Naive thymus-derived CD8-positive, alpha-beta T cell (primary cell): Measurements from ENCODE around the gene SLC5A6. TPM values are rescaled to one million over a fixed set of nuclear protein-coding genes. Genes with fewer than 3 reads are reported as not detected.
"Not testable (repeated sequence)": the region's sequence is repeated elsewhere in the genome, so short reads cannot be mapped to it uniquely, and the experiment has no call there.

Experiments
- ATAC-seq, 2 donors: fragments of 150-1000 bp; cut with Tn5 transposase in 1 of 2; sonication (Bioruptor Pico), chemical (Tn5 transposase) in 1 of 2; 1 replicate in 1 of 2; 2 replicates in 1 of 2; pipeline ENCODE4 v1.10.0; 2021; ENCODE audit warnings: mild to moderate bottlenecking in 2 of 2, moderate library complexity in 2 of 2
- POLR2A ChIA-PET: fragments of 350-600 bp; sonication (Branson Sonifier 250); formaldehyde crosslinking; loops from one replicate; lab custom pipeline; 2021; ENCODE audit warnings: antibody characterized with exemption; lab: Charles Lee
- DNase-seq, 10 donors: peaks; one replicate each; pipeline versions ENCODE4 v3.0.0 to v3.0.0-alpha.2; 2020 to 2022
- H3K27ac Mint-ChIP-seq, 10 donors: one replicate each; pipeline ENCODE4 v1.8.0; 2020 to 2022; ENCODE audit warnings: mild to moderate bottlenecking in 10 of 10, mixed read lengths in 10 of 10, moderate library complexity in 4 of 10, inconsistent platforms in 1 of 10
- H3K27me3 Mint-ChIP-seq, 5 donors: one replicate each; pipeline ENCODE4 v1.8.0; 2021 to 2022; ENCODE audit warnings: mixed read lengths in 5 of 5
- H3K36me3 Mint-ChIP-seq, 3 donors: one replicate each; pipeline ENCODE4 v1.8.0; 2020 to 2022; ENCODE audit warnings: mixed read lengths in 3 of 3, mild to moderate bottlenecking in 2 of 3, inconsistent platforms in 1 of 3
- H3K4me1 Mint-ChIP-seq, 4 donors: one replicate each; pipeline ENCODE4 v1.8.0; 2021 to 2022; ENCODE audit warnings: mixed read lengths in 4 of 4
- H3K4me3 Mint-ChIP-seq, 10 donors: one replicate each; pipeline ENCODE4 v1.8.0; 2020 to 2022; ENCODE audit warnings: mild to moderate bottlenecking in 10 of 10, mixed read lengths in 10 of 10, moderate library complexity in 6 of 10, inconsistent platforms in 1 of 10
- H3K9me3 Mint-ChIP-seq, 9 donors: one replicate each; pipeline ENCODE4 v1.8.0; 2020 to 2022; ENCODE audit warnings: mixed read lengths in 9 of 9, mild to moderate bottlenecking in 3 of 9, inconsistent platforms in 1 of 9, moderate library complexity in 1 of 9
- polyA plus RNA-seq, 3 donors: library from polyadenylated mRNA; unstranded; fragments of 300-500 nt; fragmentation: Illumina TruSeq; gene quantifications; one replicate each; pipeline ENCODE4 v1.2.3, GENCODE V29; 2021
- total RNA-seq, 8 experiments: library from RNA in 2 of 8; stranded (reverse) in 2 of 8; gene quantifications; one replicate each; pipeline ENCODE4 v1.2.3 and lab custom pipeline; 2021 to 2026

SLC5A6 gene
- total and polyA plus RNA-seq, 5 experiments from 2014 or later, result 14.3 to 39.5 (median 17.8) TPM

- POLR2A ChIA-PET, result no interaction called here
- no peak overlapping the region for H3K4me3 Mint-ChIP-seq
- H3K36me3 Mint-ChIP-seq, result no peaks in the 10 kb centered on the region
- no peak overlapping the region for H3K27ac Mint-ChIP-seq
- H3K27me3 Mint-ChIP-seq, result peaks cover 15 to 46% (median 26%) of the 10 kb centered on the region in 5 donors
- DNase-seq (no peak), ATAC-seq (no peak)
- H3K4me1 Mint-ChIP-seq, result no peaks in the 10 kb centered on the region
- H3K9me3 Mint-ChIP-seq, result no peaks in the 10 kb centered on the region
These were observed 32.6 kb downstream of the SLC5A6 start for GRCh38 chr2:27179344-27180000.

- Mint-ChIP-seq H3K27ac (no peak overlapping the region), H3K36me3 (no peaks in the 10 kb centered on the region), H3K4me1 (no peaks in the 10 kb centered on the region), H3K9me3 (no peaks in the 10 kb centered on the region), H3K4me3 (no peak overlapping the region), H3K27me3 (peaks cover 15 to 42% (median 26%) of the 10 kb centered on the region in 5 donors)
- ATAC-seq (no peak), DNase-seq (no peak)
- POLR2A ChIA-PET, result no interaction called here
These were observed 33.6 kb downstream of the SLC5A6 start for GRCh38 chr2:27178469-27178868.

- POLR2A ChIA-PET, result no interaction called here
- no peaks in the 10 kb centered on the region for H3K36me3 Mint-ChIP-seq
- H3K27me3 Mint-ChIP-seq, result peaks cover 15 to 42% (median 25%) of the 10 kb centered on the region in 5 donors
- no peak overlapping the region for H3K27ac Mint-ChIP-seq
- ATAC-seq, result no peak
- no peak overlapping the region for H3K4me3 Mint-ChIP-seq
- H3K9me3 Mint-ChIP-seq, result no peaks in the 10 kb centered on the region
- no peak for DNase-seq
- no peaks in the 10 kb centered on the region for H3K4me1 Mint-ChIP-seq
These were observed 34.4 kb downstream of the SLC5A6 start for GRCh38 chr2:27177441-27178351.

- POLR2A ChIA-PET, H3K36me3 Mint-ChIP-seq, DNase-seq: not testable (repeated sequence)
These were observed 36.3 kb downstream of the SLC5A6 start for GRCh38 chr2:27175781-27176180.

GRCh38 chr2:27175330-27175729 is 36.7 kb downstream of the SLC5A6 start:
- H3K4me3 Mint-ChIP-seq, result no peak overlapping the region
- DNase-seq (no peak), ATAC-seq (no peak)
- H3K9me3 Mint-ChIP-seq, result no peaks in the 10 kb centered on the region
- H3K27ac Mint-ChIP-seq, result no peak overlapping the region
- POLR2A ChIA-PET, result no interaction called here
- H3K4me1 Mint-ChIP-seq, result peaks cover 0 to 4% (median 1%) of the 10 kb centered on the region in 4 donors
- H3K27me3 Mint-ChIP-seq, result peaks cover 1 to 29% (median 13%) of the 10 kb centered on the region in 5 donors
- H3K36me3 Mint-ChIP-seq, result no peaks in the 10 kb centered on the region

More at GRCh38 chr2:27175781-27176180, 36.3 kb downstream of the SLC5A6 start:
- H3K27me3 Mint-ChIP-seq, result peaks cover 6 to 30% (median 13%) of the 10 kb centered on the region in 5 donors
- not testable (repeated sequence) for H3K4me1 Mint-ChIP-seq, H3K27ac Mint-ChIP-seq, H3K9me3 Mint-ChIP-seq, H3K4me3 Mint-ChIP-seq, ATAC-seq

- H3K27me3 Mint-ChIP-seq, result peaks cover 0 to 25% (median 9%) of the 10 kb centered on the region in 5 donors
- POLR2A ChIA-PET, result no interaction called here
- no peak for DNase-seq
- ATAC-seq, result no peak
- no peaks in the 10 kb centered on the region for H3K36me3 Mint-ChIP-seq
- H3K27ac Mint-ChIP-seq, result no peak overlapping the region
- H3K9me3 Mint-ChIP-seq, result no peaks in the 10 kb centered on the region
- H3K4me1 Mint-ChIP-seq, result peaks cover 0 to 8% (median 4%) of the 10 kb centered on the region in 4 donors
- no peak overlapping the region for H3K4me3 Mint-ChIP-seq
These were observed 37.4 kb downstream of the SLC5A6 start for GRCh38 chr2:27174638-27175037.

GRCh38 chr2:27171351-27171848 is 40.7 kb downstream of the SLC5A6 start:
- H3K9me3 Mint-ChIP-seq, result no peaks in the 10 kb centered on the region
- no peak for DNase-seq
- POLR2A ChIA-PET, result no interaction called here

GRCh38 chr2:27170581-27171337 is 41.3 kb downstream of the SLC5A6 start:
- no peak overlapping the region for H3K27ac Mint-ChIP-seq
- no peaks in the 10 kb centered on the region for H3K36me3 Mint-ChIP-seq
- no peaks in the 10 kb centered on the region for H3K9me3 Mint-ChIP-seq
- no peak for DNase-seq
- ATAC-seq, result no peak
- H3K27me3 Mint-ChIP-seq, result peaks cover 0 to 7% (median 1%) of the 10 kb centered on the region in 5 donors
- peak overlapping the region in 4 of 10 donors; percentile 15 to 67 (median 43) for H3K4me3 Mint-ChIP-seq
- peaks cover 0 to 15% (median 5%) of the 10 kb centered on the region in 4 donors for H3K4me1 Mint-ChIP-seq
- POLR2A ChIA-PET, result no interaction called here

More at GRCh38 chr2:27171351-27171848, 40.7 kb downstream of the SLC5A6 start:
- Mint-ChIP-seq H3K4me1 (peaks cover 0 to 15% (median 5%) of the 10 kb centered on the region in 4 donors), H3K27me3 (peaks cover 0 to 12% (median 1%) of the 10 kb centered on the region in 5 donors), H3K4me3 (no peak overlapping the region), H3K36me3 (no peaks in the 10 kb centered on the region), H3K27ac (no peak overlapping the region)
- ATAC-seq, result no peak

GRCh38 chr2:27164960-27165763 is 46.9 kb downstream of the SLC5A6 start:
- Mint-ChIP-seq H3K9me3 (no peaks in the 10 kb centered on the region), H3K27me3 (peaks cover 0 to 7% (median 0%) of the 10 kb centered on the region in 5 donors), H3K36me3 (no peaks in the 10 kb centered on the region), H3K27ac (peak overlapping the region in 1 of 10 donors; percentile 44), H3K4me1 (peaks cover 0 to 15% (median 7%) of the 10 kb centered on the region in 4 donors), H3K4me3 (no peak overlapping the region)
- POLR2A ChIA-PET, result no interaction called here
- DNase-seq (no peak), ATAC-seq (no peak)

- H3K27ac Mint-ChIP-seq, result peak overlapping the region in 1 of 10 donors; percentile 0
- no peaks in the 10 kb centered on the region for H3K9me3 Mint-ChIP-seq
- no peak overlapping the region for H3K4me3 Mint-ChIP-seq
- POLR2A ChIA-PET, result no interaction called here
- no peaks in the 10 kb centered on the region for H3K36me3 Mint-ChIP-seq
- ATAC-seq (no peak), DNase-seq (no peak)
- H3K4me1 Mint-ChIP-seq, result peaks cover 0 to 11% (median 4%) of the 10 kb centered on the region in 4 donors
- peaks cover 0 to 7% (median 0%) of the 10 kb centered on the region in 5 donors for H3K27me3 Mint-ChIP-seq
These were observed 49.6 kb downstream of the SLC5A6 start for GRCh38 chr2:27162151-27163121.

- Mint-ChIP-seq H3K27me3 (peaks cover 0 to 7% (median 0%) of the 10 kb centered on the region in 5 donors), H3K27ac (no peak overlapping the region), H3K4me3 (no peak overlapping the region), H3K36me3 (no peaks in the 10 kb centered on the region), H3K4me1 (peaks cover 0 to 8% (median 0%) of the 10 kb centered on the region in 4 donors), H3K9me3 (no peaks in the 10 kb centered on the region)
- no peak for ATAC-seq
- DNase-seq, result no peak
- POLR2A ChIA-PET, result no interaction called here
These were observed 51.9 kb downstream of the SLC5A6 start for GRCh38 chr2:27160191-27160590.
